HG03439 (cell line): ENCODE measurements around the gene CACNA2D4.

Experiments
- ATAC-seq: cut with Tn5 transposase; IDR thresholded peaks from one replicate; pipeline ENCODE4 v1.9.1; 2021; ENCODE audit warnings: mild to moderate bottlenecking, moderate library complexity; ENCODE audit not compliant: unreplicated experiment

CACNA2D4 gene

GRCh38 chr12:1890810-1891209 is 27.6 kb downstream of the CACNA2D4 start:
- no peak for ATAC-seq

DNA sequence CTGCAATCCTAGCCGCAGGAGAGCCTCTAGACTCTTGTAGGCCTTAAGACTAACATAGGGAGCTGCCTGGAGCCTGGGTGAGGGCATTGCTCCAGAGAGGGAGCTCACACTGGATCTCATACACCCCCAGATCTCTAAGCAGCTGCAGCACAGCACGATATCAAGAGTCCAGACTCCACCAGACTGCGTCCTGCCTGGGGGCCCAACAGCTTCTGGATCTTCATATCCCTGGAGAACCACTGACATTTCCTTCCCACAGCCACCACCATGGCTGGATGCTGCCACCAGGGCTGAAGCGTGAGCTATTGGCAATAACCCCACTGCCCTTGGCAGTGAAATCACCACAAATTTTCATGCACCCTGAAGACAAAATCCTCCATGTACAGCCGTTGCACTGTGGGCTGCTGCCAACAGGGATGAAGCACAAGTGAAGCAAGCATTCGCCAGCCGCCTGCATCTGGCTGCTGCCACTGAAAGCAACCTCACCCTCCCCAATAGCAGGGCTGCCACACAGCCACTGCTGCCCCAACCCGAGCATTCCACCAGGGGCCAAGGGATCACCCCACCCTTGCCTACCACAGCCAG is 28.2 kb downstream of the CACNA2D4 start:
- no peak for ATAC-seq

DNA sequence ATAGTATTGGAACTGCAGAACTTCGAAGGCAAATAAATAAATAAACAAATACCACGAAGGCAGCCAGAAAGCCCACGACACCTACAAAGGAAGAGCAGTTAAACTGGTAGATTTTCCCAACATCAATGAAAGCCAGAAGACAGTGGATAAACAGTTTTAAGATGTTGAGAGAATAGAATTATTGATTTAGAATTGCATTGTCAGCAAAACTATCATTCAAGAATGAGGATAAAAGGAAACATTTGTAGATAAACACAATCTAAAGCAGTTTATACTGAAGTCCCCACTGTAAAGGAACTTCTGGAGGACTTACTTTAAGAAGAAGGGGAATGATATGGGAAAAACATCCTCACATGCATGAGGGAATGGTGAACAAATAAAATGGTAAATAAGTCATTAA is 29.5 kb downstream of the CACNA2D4 start:
- ATAC-seq, result no peak

DNA sequence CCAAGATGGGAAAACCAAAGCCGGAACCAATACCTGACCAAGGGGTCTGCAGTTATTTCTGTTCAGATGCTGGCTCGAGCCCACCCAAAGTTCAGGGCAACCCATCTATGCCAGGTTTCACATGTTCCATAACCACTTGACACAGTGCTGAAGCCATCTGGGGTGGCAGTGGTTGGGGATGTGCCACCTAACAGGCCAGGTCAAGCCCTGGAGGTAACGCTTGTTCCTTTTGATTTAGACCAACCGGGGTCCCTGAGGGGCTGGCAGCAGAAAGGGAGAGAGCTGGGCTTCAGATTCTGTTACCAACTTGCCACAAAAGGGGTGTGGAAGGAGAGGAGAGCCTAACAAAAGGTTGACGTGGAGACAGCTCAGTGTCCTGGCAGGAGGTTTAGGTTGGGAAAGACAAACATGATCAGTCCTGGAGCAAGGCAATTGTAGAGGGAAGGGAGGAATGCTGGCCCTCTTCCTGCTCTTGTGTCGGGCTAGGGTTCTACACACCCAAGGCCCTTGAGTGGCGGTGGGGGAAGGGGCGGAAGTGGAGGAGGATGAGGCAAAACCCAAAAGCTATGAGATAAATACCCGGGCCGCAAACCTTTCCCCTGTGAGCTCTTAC is 31.9 kb downstream of the CACNA2D4 start:
- ATAC-seq, result no peak

DNA sequence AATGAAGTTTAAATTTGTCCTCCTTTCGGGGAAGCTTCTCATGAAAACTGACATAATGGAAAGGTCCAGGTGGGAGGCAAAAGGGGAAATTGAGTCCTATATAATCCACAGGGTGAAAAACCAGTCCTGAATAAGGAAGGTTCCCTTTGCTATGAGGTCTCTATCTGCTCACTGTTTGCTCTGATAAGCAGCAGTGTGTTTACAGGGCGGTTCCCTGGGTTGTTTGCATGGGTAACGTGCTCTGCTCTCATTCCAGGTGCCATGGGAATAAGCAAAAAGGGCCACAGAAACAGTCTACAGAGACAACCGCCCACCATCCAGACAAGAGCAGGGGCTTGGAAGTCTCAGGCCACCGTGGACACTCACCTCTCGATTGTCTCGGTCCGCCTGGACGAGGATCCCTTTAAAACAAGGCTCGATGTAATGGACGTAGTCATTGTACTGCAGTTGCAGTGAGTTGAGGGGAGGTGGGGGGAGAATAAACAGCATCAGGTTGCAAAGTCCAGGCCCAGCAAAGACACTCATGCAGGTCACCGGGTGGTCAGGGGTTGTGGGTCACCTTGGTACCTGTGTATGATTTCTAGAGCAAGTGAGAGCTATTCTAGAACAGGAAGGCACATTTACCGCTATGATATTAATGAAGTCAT is 32.7 kb downstream of the CACNA2D4 start:
- ATAC-seq, result no peak

DNA sequence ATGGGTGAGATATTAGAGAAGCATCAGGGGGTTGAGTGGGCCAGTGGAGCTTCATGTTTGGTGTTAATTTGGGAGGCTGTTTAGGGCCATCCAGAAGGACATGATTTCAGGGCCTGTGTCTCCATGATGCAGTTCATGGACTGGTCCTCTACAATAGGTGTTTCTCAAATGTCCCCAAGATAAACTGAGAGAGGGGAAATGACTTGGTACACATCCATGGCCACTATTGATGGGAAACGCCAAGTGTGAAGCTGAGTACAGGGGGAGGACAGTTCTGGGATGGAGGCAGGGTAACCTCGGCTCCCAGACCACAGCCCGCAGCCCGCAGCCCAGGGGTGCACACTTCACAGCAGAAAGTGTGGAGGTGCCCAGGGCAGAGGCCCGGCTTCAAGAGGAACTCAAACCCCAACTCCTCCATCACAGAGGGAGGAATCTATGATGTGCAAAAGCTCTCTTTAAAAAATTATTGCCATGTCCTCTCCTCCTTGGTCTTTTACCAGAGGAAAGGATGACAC is 33.3 kb downstream of the CACNA2D4 start:
- no peak for ATAC-seq

DNA sequence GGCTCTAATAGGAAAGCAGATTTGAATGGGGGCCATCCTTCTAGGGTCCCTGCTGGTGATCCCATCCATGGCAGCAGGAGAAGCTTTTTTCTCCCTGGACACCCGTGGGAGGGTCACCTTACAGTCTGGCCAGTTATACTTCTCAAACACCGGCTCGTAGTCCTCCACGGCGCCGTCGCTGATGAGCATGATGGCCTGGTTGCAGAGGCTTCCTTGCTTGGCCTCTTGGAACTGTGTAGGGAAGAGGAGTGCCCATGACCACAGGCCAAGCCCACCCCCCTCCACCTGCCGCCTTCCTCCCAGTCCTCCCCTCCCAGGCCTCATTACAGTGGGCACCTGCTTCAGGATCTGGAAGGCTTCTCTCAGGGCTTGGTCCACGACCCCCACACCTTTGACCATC is 33.8 kb downstream of the CACNA2D4 start:
- no peak for ATAC-seq

GRCh38 chr12:1883513-1883912 is 34.9 kb downstream of the CACNA2D4 start:
- ATAC-seq, result no peak

- no peak for ATAC-seq
Measured at GRCh38 chr12:1882850-1883470, 35.5 kb downstream of the CACNA2D4 start.

DNA sequence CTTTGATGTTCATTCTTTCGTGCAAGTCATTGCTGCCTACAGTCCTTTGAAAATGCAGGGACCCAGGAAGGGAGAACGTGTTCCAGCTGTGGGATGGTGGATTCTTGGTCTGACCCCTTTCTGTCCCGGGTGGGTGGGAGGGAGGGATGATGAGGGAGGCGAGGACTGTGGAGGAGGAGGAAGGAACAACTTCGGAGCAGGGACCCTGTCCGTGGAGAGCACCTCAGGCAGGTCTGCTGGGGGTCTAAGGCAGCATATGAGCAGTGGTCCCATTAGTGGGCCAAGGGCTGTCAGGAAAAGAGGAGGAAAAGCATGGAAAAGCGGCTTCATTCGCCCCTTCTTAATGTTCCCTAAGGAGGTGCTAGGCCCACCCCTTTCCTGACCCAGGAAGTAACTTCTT is 36.0 kb downstream of the CACNA2D4 start:
- ATAC-seq, result no peak

- ATAC-seq, result no peak
Measured at GRCh38 chr12:1881936-1882335, 36.5 kb downstream of the CACNA2D4 start.

DNA sequence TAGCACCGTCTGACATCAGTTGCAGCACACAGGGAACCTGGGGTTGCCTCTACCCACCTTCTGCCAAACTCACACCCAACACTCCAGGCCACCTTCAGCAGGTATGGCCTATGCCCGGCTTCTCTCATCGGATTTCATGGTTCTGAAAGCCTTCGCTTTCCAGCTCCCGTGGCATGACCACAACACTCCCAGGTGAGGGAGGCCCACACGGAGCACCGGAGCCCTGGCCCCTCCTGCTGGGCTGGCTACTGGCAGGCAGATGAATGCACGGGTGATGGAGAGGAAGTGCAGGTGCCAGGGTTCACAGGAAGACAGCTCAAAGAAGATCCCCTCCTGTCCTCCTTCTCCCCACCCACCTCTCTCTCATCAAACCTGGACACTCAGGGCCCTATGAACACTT is 37.2 kb downstream of the CACNA2D4 start:
- ATAC-seq, result no peak

GRCh38 chr12:1880876-1881275 is 37.6 kb downstream of the CACNA2D4 start:
- ATAC-seq, result no peak

DNA sequence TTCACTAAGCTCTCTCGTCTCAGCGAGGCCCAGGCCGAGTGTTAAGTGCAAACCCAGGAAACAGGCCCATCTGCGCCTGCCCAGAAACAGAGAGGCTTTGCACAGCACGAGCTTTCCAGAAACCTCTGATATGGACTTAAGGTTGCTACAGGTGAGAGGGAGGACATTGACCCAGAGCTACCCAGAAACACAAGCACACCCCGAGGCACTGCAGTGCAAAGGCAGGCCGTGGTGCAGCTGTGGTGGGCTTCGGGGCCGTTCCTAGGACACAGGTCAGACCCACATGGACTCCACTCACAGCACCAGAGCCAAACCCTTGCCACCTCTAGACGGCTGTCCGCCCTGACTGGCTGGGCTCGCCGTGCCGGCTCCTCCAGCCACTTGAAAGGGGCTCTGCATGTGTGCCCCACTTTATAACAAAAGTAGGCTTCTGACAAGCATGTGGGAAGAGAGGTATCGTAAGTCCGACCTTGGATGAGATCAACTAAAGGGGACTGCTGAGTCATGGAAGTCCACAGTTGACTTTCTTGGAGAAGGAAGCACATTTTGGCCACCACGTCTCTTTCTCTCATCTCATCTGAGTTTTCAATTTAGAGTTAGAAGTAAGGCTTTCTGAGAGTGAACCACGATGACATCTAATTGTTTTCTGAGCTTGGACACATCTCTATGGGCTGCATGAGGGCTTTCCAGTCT is 38.2 kb downstream of the CACNA2D4 start:
- ATAC-seq, result no peak

DNA sequence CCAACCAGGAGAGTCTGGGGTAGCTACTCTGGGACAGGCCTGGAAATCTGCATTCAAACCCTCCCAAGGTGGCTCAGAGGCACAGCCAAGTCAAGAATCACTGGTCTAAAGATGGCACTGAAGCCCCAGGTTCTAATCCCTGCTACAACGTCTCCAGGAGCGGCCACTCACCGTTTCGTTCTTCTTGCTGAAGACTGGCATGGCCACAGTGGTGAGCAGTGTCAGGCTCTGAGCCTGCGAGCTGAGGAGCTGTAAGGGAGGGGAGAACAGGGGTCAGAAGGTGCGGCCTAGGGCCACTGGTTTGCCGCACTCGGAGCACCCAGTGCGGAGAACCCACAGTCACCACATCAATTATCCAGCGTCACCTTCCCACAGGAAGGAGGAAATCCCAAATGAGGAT is 38.8 kb downstream of the CACNA2D4 start:
- ATAC-seq, result no peak

DNA sequence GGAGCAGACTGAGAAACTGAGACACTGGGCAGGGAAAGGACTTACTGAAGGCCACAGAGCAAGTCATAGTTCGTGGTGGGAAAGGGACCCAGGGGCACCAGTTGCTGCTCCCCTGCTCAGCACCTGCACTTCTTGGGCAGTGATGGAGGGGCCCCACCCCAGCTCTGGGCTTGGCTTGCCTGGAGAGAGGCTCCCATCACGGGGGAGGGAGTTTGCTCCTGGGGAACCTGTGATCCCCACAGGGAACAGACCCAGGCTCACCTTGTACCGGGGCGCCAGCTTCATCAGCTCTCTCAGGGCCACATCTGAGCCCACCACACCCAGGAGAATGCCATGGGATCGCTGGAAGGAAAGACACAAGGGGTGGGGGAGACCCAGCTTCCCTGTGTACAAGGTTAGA is 39.8 kb downstream of the CACNA2D4 start:
- ATAC-seq, result no peak

DNA sequence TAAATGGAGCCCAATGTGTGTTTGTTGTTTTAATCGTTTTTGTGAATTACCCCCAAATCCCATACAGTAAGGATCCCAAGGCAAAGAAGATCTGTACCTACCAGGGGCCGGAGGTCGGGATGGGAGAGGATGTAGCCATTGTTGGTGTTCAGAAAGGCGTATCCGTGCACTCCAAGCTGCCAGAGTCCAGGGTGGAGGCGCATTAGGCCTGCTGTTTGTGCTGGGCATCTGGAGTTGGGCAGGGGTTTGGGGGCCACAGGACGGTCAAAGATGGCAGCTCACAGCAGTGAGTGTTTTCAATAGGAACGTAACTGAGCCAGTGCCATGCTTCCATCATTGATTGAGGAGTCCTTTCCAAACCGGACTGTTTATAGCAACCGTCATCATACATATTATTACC is 40.2 kb downstream of the CACNA2D4 start:
- ATAC-seq, result no peak

DNA sequence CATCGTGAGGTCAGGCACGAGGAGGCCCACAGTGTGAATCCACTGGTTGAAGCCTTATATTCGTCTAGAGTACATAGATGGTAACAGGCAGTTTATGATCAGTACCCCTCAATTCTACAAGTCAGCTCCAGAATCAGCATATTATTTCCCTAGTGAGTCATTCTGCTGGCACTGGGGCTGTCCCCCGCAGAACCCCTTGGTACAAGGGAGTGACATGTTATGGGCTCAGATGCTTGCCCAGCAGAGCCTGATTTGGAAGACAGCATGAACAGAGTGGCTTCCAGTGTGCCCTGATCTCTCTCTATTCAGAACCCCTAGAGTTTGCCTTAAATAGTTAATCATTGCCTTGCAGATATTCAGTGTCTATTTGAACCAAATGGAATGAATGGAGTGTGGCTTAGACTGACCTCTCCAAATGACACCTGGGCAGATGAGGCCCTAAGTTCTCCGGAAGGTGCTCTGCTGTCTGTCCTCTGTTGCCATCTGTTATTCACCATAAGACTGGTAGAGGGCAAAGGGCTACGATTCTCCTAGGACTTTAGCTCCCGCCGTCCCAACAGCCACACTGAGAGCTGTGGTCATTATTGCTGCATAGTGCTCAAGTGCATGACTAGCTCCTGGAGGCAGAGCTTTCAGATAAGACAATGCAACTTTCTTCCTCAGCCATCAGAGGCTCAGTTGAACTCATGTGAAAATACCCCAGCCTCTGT is 41.1 kb downstream of the CACNA2D4 start:
- ATAC-seq, result no peak

- ATAC-seq, result no peak
Measured at GRCh38 chr12:1876086-1876485, 42.4 kb downstream of the CACNA2D4 start.

- no peak for ATAC-seq
Measured at GRCh38 chr12:1875608-1876007, 42.8 kb downstream of the CACNA2D4 start.
